Transverse colon (tissue), 3 donors: Measurements from ENCODE around the gene SLC35E4.

ENCODE experiments used
- POLR2A ChIP-seq: fragments of 450-650 bp; IDR thresholded peaks from one replicate; pipeline ENCODE4 v1.6.1; 2016; ENCODE audit warnings: antibody characterized with exemption, mild to moderate bottlenecking, moderate library complexity
- TF ChIP-seq, protein P1 (sequence below), 5 experiments: fragments of 200-600 bp in 3 of 5; fragments of 450-650 bp in 2 of 5; sonication (generic) in 3 of 5; IDR thresholded peaks; 1 replicate in 2 of 5; 2 replicates in 3 of 5; pipeline ENCODE4 v1.5.1; 2016 to 2017; ENCODE audit warnings: antibody characterized with exemption in 5 of 5, inconsistent platforms in 3 of 5, mild to moderate bottlenecking in 2 of 5, moderate library complexity in 1 of 5

DNA sequence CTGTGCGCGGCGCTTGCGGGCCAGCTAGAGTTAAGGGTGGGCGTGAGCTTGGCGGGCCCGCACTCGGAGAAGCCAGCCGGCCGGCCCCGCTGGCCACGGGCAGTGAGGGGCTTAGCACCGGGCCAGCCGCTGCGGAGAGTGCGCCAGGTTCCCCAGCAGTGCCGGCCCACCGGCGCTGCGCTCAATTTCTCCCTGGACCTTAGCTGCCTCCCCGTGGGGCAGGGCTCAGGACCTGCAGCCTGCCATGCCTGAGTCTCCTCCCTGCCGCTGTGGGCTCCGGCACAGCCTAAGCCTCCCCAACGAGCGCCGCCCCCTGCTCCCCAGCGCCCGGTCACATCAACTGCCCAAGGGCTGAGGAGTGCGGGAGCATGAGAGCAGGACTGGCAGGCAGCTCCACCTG is 38.7 kb upstream of the SLC35E4 start:
- TF ChIP-seq, protein P1, sequence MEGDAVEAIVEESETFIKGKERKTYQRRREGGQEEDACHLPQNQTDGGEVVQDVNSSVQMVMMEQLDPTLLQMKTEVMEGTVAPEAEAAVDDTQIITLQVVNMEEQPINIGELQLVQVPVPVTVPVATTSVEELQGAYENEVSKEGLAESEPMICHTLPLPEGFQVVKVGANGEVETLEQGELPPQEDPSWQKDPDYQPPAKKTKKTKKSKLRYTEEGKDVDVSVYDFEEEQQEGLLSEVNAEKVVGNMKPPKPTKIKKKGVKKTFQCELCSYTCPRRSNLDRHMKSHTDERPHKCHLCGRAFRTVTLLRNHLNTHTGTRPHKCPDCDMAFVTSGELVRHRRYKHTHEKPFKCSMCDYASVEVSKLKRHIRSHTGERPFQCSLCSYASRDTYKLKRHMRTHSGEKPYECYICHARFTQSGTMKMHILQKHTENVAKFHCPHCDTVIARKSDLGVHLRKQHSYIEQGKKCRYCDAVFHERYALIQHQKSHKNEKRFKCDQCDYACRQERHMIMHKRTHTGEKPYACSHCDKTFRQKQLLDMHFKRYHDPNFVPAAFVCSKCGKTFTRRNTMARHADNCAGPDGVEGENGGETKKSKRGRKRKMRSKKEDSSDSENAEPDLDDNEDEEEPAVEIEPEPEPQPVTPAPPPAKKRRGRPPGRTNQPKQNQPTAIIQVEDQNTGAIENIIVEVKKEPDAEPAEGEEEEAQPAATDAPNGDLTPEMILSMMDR (IDR thresholded peaks at IDR 0.05) = no peak
- no peak for TF ChIP-seq POLR2A
